Germinal center (tissue), 1 donor: ENCODE measurements around the gene FGF11.
"Not testable (repeated sequence)": the region's sequence is repeated elsewhere in the genome, so short reads cannot be mapped to it uniquely, and the experiment has no call there.

Experiments used
- DNase-seq: peaks from one replicate; pipeline ENCODE4 v3.0.0; 2012; ENCODE audit warnings: mixed read lengths, low spot score

Gene FGF11

DNA sequence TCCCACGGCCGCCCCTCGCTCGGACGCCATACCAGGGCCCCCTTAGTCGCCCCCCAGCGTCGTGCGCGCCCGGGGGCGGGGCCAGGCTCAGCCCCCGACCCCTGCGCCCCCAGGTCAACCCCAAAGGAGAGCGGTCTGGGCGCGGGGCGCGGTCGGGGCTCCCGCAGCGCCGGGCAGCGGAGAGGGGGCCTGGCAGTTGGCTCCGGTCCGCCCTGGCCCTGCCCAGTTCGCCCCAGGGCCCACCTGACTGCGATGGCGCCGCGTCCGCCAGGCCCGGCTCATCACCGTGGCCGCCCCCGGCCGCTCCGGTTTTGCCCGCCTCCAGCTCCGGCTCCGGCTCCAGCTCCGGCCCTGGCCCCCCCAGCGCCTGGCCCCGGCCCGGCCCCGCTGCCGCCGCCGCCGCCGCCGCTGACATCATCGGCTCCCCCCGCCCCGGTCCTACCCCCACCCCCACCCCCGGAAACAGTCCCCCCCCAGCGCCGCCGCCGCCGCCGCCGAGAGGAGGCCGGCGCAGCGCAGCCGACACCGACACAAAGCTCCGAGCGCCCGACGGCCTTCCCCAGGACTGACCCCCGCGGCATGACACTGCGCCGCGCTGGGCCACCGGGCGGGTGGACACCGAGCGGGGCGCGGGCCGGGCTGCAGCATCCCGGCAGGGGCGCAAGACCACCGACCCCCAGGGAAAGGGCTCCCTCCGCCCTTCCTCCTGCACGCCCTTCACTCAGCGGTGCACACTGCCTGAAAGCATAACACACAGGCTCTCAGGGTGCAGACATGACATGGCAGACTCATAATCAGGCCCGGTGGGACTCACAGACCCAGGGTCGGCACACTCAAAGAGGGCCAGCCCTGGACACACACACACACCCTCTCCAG is 40.1 kb downstream of the FGF11 start, which contains the start of gene ZBTB4:
Gene ZBTB4 (minus strand): TSS at position 419 of the 876 bp plus-strand sequence. CDS start 12,830 bp downstream, outside the sequence.
- DNase-seq, result peak; percentile 74

DNA sequence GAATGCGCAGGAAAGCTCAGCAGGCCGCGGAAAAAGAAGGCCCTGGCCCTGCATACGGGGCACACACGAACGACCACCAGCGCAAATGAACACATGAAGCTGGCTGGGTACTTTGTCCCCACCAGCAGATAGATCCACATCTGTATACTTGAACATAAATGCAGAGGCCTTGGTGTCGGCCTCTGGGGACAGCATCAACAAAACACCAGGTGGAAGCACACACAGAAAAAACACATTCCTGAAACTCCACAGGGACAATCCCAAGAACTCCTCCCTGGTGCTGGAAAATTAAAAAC is 40.7 kb downstream of the FGF11 start:
- no peak for DNase-seq

DNA sequence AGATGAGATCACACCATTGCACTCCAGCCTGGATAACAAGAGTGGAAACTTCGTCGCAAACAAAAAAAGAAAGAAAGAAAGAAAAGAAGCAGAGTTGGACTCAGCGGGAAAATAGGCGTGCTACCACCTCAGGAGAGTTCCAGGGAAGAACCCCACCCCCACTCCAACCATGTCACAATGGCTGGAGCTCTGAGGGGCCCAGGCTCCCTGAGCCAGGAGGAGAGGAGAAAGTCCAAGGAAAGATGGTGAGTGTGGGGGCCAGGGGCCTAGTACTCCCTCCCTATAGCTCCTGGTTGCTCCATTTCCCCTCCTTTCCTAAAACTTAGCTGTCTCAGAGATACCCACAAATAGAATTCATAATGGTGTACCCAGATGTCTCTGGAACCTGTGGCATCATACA is 42.0 kb downstream of the FGF11 start, which contains the start of gene SLC35G6:
Gene SLC35G6 (plus strand): TSS at position 172 of the 400 bp plus-strand sequence. CDS start 71 bp downstream, at position 243.
- DNase-seq, result not testable (repeated sequence)

DNA sequence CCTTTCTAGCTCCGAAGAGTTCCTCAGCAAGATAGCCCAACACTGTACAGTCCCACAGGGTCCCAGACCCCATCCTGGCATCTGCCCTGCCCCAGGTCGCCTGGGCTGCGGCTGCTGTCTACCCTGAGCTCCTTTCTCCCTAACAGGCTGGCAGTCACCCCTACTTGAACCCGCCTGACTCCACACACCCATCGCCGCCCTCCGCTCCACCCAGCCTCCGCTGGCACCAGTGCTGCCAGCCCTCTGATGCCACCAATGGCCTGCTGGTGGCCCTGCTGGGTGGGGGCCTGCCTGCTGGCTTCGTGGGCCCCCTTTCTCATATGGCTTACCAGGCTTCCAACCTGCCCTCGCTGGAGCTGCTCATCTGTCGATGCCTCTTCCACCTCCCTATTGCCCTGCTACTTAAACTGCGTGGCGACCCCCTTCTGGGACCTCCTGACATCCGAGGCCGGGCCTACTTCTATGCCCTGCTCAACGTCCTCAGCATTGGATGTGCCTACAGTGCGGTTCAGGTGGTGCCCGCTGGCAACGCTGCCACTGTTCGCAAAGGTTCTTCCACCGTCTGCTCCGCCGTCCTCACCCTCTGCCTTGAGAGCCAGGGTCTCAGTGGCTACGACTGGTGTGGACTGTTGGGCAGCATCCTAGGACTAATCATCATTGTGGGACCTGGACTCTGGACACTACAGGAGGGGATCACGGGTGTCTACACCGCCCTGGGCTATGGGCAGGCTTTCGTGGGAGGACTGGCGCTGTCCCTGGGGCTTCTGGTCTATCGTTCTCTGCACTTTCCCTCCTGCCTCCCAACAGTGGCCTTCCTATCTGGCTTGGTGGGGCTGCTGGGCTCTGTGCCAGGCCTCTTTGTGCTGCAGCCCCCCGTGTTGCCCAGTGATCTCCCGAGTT is 42.8 kb downstream of the FGF11 start:
- DNase-seq, result not testable (repeated sequence)

DNA sequence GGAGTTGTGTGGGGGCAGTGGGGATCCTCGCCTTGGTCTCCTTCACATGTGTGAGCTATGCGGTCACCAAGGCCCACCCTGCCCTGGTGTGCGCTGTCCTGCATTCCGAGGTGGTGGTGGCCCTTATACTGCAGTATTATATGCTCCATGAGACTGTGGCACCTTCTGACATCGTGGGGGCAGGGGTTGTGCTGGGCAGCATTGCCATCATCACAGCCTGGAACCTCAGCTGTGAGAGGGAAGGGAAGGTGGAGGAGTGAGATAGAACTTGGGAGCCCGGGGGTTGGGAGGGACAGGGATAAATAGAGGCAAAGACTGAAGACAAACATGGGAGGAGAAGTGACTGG is 43.4 kb downstream of the FGF11 start:
- DNase-seq, result not testable (repeated sequence)

DNA sequence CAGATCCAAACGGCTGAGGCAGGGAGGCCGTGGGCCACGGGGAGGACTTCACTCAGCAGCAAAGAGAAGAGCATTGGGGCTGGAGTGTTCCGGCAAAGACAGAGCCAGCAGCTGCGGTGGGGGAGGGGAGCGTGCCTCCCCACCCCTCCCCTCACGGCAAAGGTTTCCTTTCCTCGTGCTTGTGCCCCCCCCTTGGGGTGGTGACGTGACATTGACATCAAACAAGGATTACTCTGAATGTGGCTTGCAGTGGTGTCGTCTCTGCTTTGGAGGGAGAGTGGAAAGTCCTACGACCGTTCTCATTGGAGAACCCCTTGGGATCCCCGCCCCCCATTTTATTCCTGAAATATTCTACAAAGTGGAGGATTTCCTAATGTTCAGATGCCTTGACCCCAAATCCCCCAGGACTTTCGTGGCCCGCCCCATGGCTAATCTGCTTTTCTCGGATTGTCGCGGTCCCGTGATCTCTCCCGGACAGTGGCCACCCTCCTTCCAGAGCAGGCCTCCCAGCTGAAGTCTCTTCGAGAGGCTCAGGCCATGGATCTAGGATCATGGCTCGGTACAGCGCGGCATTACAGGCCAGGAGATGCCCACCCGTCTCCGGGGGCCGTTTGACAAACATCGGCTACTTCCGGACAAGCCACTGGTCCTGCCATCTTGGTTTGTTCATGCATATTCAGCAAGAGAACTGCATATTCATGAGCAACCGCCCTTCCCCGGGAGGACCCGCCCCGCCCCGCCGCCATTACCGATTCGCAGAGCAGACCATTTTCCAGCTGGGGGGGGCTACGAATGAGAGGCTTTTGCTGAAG is 44.1 kb downstream of the FGF11 start:
- DNase-seq, result peak; percentile 91

DNA sequence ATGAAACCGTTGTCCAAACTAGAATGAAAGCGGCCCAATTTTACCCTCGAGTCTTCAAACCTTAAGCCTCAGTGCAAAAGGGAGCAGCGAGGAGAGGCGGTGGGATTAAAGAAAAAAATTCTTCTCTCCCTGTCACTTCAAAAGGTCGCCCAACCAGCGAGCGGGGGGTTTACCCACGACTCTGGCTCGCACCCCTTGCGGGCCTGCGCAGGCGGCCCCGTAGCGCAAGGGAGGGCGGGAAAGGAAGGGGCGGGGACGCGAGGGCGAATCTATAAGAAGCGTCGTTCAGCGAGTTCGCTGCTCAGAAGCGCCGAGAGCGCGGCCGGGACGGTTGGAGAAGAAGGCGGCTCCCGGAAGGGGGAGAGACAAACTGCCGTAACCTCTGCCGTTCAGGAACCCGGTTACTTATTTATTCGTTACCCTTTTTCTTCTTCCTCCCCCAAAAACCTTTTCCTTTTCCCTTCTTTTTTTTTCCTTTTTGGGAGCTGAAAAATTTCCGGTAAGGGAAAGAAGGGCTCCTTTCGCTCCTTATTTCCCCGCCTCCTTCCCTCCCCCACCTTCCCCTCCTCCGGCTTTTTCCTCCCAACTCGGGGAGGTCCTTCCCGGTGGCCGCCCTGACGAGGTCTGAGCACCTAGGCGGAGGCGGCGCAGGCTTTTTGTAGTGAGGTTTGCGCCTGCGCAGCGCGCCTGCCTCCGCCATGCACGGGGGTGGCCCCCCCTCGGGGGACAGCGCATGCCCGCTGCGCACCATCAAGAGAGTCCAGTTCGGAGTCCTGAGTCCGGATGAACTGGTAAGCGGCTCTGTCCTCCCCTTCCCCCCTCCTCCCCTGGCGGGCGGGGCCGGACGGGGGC is 45.0 kb downstream of the FGF11 start, which contains the start of gene POLR2A:
Gene POLR2A (plus strand): TSS at position 300 of the 852 bp plus-strand sequence.
- DNase-seq, result peak; percentile 98

DNA sequence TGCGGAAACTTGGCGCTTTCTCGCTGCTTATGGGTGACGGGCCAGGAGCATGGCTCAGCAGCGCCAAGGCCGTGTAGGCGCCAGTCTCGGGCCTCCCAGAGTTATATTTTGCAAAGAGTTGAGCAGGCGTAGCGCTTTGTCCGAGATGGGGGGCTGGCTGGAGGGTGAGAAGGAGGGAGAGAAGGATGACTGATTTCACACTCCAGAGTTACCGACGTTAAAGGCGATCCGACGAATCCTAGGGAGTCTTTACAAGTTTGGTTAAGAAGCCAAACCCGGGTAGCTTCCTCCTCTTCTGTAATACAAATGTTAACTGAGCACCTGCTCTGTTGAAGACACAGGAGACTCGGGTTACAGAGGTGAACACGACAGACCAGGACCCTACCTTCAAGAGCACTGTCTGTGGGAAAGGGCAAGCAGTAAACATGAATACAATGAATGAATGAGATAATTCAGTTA is 45.6 kb downstream of the FGF11 start:
- DNase-seq, result no peak

DNA sequence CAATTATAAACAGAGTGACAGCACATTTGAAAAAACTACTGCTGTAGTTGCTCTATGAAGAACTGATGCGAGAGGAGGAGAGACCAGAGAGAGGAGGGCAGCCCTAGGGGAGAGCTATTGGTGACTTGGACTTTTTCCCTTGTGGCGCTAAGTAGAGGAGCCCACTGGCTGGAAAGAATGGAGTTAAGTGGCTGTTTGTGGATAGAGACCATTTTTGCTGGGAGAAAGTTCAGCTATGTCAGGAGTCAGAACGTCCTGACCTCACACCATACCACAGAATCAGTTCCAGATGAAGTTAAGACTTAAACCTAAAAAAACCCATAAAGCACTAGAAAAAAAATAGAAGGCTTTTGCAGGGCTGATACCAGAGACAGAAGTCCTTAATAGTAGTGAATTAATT is 46.9 kb downstream of the FGF11 start:
- no peak for DNase-seq

DNA sequence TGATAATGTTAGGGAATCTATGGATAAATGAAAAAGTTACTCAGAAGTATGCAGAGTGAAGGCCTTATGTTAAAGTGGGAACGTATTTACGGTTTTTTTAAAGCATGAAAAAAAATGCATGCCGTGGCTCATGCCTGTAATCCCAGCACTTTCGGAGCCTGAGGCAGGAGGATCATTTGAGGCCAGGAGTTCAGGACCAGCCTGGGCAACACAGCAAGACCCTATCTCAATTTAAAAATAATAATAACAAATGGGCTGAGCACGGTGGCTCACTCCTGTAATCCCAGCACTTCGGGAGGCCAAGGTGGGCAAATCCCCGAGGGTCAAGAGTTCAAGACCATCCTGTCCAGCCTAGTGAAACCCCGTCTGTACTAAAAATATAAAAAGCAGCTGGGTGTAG is 50.8 kb downstream of the FGF11 start:
- no peak for DNase-seq

DNA sequence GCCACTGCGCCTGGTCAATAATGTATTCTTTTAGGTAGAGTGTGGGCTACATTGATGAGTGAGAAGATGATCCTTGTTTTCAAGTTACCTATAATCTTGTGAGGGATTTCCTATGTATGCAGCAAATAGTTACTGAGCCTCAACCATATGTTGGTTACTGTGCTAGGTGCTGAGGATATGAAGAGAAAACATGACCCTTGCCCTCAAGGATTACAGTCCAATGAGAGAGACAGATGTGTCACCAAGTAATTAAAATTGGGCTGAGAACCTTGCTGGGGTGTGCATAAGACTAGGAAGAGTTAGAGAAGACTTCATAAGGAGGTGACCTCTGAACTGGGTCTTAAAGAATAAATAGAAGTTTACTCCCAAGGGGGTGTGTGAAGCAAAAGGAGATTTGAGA is 52.3 kb downstream of the FGF11 start:
- no peak for DNase-seq

DNA sequence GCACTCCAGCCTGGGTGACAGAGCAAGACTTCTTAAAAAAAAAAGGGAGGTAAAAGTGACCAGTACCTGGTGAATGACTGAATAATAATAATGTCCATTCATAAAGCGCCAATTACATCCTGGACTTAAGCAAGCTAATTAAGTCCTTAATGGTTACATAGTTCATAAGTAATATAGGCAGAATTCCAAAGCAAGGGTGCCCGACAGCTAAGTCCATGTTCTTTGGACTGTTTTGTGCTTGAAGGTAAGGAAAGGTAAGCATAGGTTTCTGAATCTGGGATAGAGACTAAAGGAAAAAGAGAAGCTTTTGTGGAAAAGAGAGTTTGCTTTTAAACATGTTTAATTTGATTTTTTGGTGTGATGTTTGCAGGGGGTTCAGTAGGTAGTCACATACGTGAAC is 54.6 kb downstream of the FGF11 start:
- DNase-seq, result no peak
